Activated naive CD8-positive, alpha-beta T cell (primary cell): ENCODE measurements around the gene ACP4.

Experiments used
- H3K27ac Mint-ChIP-seq: one replicate; pipeline ENCODE4 v1.8.0; 2021; ENCODE audit warnings: mixed read lengths
- H3K27me3 Mint-ChIP-seq: one replicate; pipeline ENCODE4 v1.8.0; 2021; ENCODE audit warnings: mixed read lengths
- H3K36me3 Mint-ChIP-seq: one replicate; pipeline ENCODE4 v1.8.0; 2021; ENCODE audit warnings: mixed read lengths
- H3K4me1 Mint-ChIP-seq: one replicate; pipeline ENCODE4 v1.8.0; 2021; ENCODE audit warnings: low read depth, mixed read lengths
- H3K4me3 Mint-ChIP-seq: one replicate; pipeline ENCODE4 v1.8.0; 2021; ENCODE audit warnings: mild to moderate bottlenecking, mixed read lengths
- H3K9me3 Mint-ChIP-seq: one replicate; pipeline ENCODE4 v1.8.0; 2021; ENCODE audit warnings: low read depth, mixed read lengths

ACP4 gene

GRCh38 chr19:50820086-50820485, 29.9 kb downstream of the ACP4 start:
- H3K27ac Mint-ChIP-seq: no peak overlapping the region

GRCh38 chr19:50820549-50821247, 30.5 kb downstream of the ACP4 start:
- Mint-ChIP-seq H3K36me3 (peaks cover 2% of the 10 kb centered on the region), H3K4me1 (peaks cover 39% of the 10 kb centered on the region), H3K27me3 (peaks cover 40% of the 10 kb centered on the region), H3K4me3 (peak overlapping the region; percentile 48), H3K9me3 (no peaks in the 10 kb centered on the region), H3K27ac (no peak overlapping the region)

More at GRCh38 chr19:50820086-50820485, 29.9 kb downstream of the ACP4 start:
- Mint-ChIP-seq H3K36me3 (peaks cover 2% of the 10 kb centered on the region), H3K27me3 (peaks cover 43% of the 10 kb centered on the region), H3K9me3 (no peaks in the 10 kb centered on the region), H3K4me1 (peaks cover 39% of the 10 kb centered on the region), H3K4me3 (peak overlapping the region; percentile 48)

GRCh38 chr19:50821248-50821612, 31.0 kb downstream of the ACP4 start:
- Mint-ChIP-seq H3K27ac (no peak overlapping the region), H3K9me3 (no peaks in the 10 kb centered on the region), H3K36me3 (peaks cover 2% of the 10 kb centered on the region), H3K27me3 (peaks cover 39% of the 10 kb centered on the region), H3K4me1 (peaks cover 38% of the 10 kb centered on the region), H3K4me3 (no peak overlapping the region)

GRCh38 chr19:50821622-50822021, 31.4 kb downstream of the ACP4 start:
- H3K27ac Mint-ChIP-seq: no peak overlapping the region
- peaks cover 2% of the 10 kb centered on the region for H3K36me3 Mint-ChIP-seq
- no peak overlapping the region for H3K4me3 Mint-ChIP-seq
- H3K4me1 Mint-ChIP-seq: peaks cover 36% of the 10 kb centered on the region
- H3K9me3 Mint-ChIP-seq: no peaks in the 10 kb centered on the region
- peaks cover 37% of the 10 kb centered on the region for H3K27me3 Mint-ChIP-seq

GRCh38 chr19:50822661-50823208, 32.5 kb downstream of the ACP4 start:
- peaks cover 35% of the 10 kb centered on the region for H3K27me3 Mint-ChIP-seq
- peaks cover 2% of the 10 kb centered on the region for H3K36me3 Mint-ChIP-seq
- no peaks in the 10 kb centered on the region for H3K9me3 Mint-ChIP-seq
- H3K4me3 Mint-ChIP-seq: no peak overlapping the region
- H3K4me1 Mint-ChIP-seq: peaks cover 27% of the 10 kb centered on the region
- H3K27ac Mint-ChIP-seq: no peak overlapping the region

GRCh38 chr19:50823389-50824042, 33.3 kb downstream of the ACP4 start, which contains the start of gene KLK1:
KLK1 (minus strand) TSS chr19:50823787; CDS start chr19:50823748, 39 bp downstream.
- H3K27ac Mint-ChIP-seq: no peak within 1 kb of the TSS
- no peak within 1 kb of the TSS for H3K4me3 Mint-ChIP-seq
- H3K27me3 Mint-ChIP-seq: peaks cover 37% of the 10 kb centered on the region
- peaks cover 2% of the 10 kb centered on the region for H3K36me3 Mint-ChIP-seq
- H3K9me3 Mint-ChIP-seq: no peaks in the 10 kb centered on the region
- peaks cover 21% of the 10 kb centered on the region for H3K4me1 Mint-ChIP-seq

GRCh38 chr19:50826492-50827240, 36.5 kb downstream of the ACP4 start:
- Mint-ChIP-seq H3K27ac (no peak overlapping the region), H3K4me3 (no peak overlapping the region), H3K9me3 (no peaks in the 10 kb centered on the region), H3K4me1 (no peaks in the 10 kb centered on the region), H3K36me3 (no peaks in the 10 kb centered on the region), H3K27me3 (peaks cover 23% of the 10 kb centered on the region)

- Mint-ChIP-seq H3K36me3 (no peaks in the 10 kb centered on the region), H3K27me3 (peaks cover 19% of the 10 kb centered on the region), H3K4me3 (no peak overlapping the region), H3K27ac (no peak overlapping the region), H3K4me1 (no peaks in the 10 kb centered on the region), H3K9me3 (no peaks in the 10 kb centered on the region)
These were observed 37.3 kb downstream of the ACP4 start for GRCh38 chr19:50827476-50827875.

- Mint-ChIP-seq H3K27ac (no peak overlapping the region), H3K9me3 (no peaks in the 10 kb centered on the region), H3K36me3 (no peaks in the 10 kb centered on the region), H3K27me3 (peaks cover 26% of the 10 kb centered on the region), H3K4me1 (no peaks in the 10 kb centered on the region), H3K4me3 (no peak overlapping the region)
These were observed 39.6 kb downstream of the ACP4 start for GRCh38 chr19:50829801-50830200.

- Mint-ChIP-seq H3K27ac (no peak overlapping the region), H3K9me3 (no peaks in the 10 kb centered on the region), H3K36me3 (no peaks in the 10 kb centered on the region), H3K4me1 (peaks cover 4% of the 10 kb centered on the region), H3K27me3 (peaks cover 25% of the 10 kb centered on the region), H3K4me3 (no peak overlapping the region)
These were observed 40.2 kb downstream of the ACP4 start for GRCh38 chr19:50830266-50831025.

GRCh38 chr19:50831026-50831396, 40.8 kb downstream of the ACP4 start:
- Mint-ChIP-seq H3K36me3 (no peaks in the 10 kb centered on the region), H3K9me3 (no peaks in the 10 kb centered on the region), H3K27ac (no peak overlapping the region), H3K4me1 (peaks cover 5% of the 10 kb centered on the region), H3K27me3 (peaks cover 24% of the 10 kb centered on the region), H3K4me3 (no peak overlapping the region)

GRCh38 chr19:50832666-50833065, 42.5 kb downstream of the ACP4 start:
- no peaks in the 10 kb centered on the region for H3K36me3 Mint-ChIP-seq
- H3K4me1 Mint-ChIP-seq: peaks cover 13% of the 10 kb centered on the region
- H3K27me3 Mint-ChIP-seq: peaks cover 31% of the 10 kb centered on the region
- no peak overlapping the region for H3K27ac Mint-ChIP-seq
- H3K9me3 Mint-ChIP-seq: no peaks in the 10 kb centered on the region
- H3K4me3 Mint-ChIP-seq: no peak overlapping the region

- no peaks in the 10 kb centered on the region for H3K9me3 Mint-ChIP-seq
- peaks cover 13% of the 10 kb centered on the region for H3K4me1 Mint-ChIP-seq
- H3K36me3 Mint-ChIP-seq: no peaks in the 10 kb centered on the region
- no peak within 1 kb of the TSS for H3K27ac Mint-ChIP-seq
- no peak within 1 kb of the TSS for H3K4me3 Mint-ChIP-seq
- peaks cover 31% of the 10 kb centered on the region for H3K27me3 Mint-ChIP-seq
These were observed 43.0 kb downstream of the ACP4 start, which contains the start of gene KLK15 for GRCh38 chr19:50833117-50833801. KLK15 (minus strand) TSS chr19:50833574; CDS start chr19:50831492, 2,082 bp downstream.

GRCh38 chr19:50833802-50834167, 43.6 kb downstream of the ACP4 start:
- H3K27ac Mint-ChIP-seq: no peak overlapping the region
- peaks cover 13% of the 10 kb centered on the region for H3K4me1 Mint-ChIP-seq
- H3K36me3 Mint-ChIP-seq: no peaks in the 10 kb centered on the region
- peaks cover 32% of the 10 kb centered on the region for H3K27me3 Mint-ChIP-seq
- H3K4me3 Mint-ChIP-seq: no peak overlapping the region
- no peaks in the 10 kb centered on the region for H3K9me3 Mint-ChIP-seq
